Retina (tissue), 1 donor: ENCODE results near the gene VSX2.

Source experiments
- DNase-seq: peaks from one replicate; pipeline ENCODE4 v3.0.0-alpha.2; 2016

VSX2 gene

DNA sequence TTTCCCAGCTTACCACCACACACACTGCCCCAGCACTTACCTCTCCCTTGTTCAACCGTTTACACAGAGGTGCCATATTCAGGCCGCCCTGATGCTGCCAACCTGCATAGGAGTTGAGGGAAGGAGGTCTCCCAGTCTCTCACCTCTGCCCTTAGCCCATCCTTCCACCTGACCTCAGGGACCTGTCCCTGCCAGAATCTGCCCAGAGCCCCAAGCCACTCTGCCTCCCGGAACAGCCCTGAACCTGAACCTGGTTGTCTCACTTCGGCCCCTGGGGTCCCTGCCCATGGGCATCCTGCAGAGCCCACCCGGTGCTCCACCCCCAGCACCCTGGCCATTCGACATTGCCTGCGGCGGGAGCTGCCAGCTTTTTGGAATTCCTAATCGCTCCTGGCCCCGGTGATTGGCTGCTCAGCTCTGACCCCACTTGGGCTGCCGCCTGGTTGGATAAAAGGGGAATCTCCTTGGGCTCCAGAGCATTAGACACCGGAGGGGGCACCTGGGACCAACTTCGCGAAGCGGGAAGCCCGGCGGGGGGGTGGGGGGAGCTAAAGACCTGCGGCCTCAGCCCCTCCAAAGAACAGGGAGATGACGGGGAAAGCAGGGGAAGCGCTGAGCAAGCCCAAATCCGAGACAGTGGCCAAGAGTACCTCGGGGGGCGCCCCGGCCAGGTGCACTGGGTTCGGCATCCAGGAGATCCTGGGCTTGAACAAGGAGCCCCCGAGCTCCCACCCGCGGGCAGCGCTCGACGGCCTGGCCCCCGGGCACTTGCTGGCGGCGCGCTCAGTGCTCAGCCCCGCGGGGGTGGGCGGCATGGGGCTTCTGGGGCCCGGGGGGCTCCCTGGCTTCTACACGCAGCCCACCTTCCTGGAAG, at the start of gene VSX2:
TSS of gene VSX2 (plus strand) at position 476 of the 874 bp plus-strand sequence. CDS start at position 589, 113 bp downstream.
- peak; percentile 69 for DNase-seq

DNA sequence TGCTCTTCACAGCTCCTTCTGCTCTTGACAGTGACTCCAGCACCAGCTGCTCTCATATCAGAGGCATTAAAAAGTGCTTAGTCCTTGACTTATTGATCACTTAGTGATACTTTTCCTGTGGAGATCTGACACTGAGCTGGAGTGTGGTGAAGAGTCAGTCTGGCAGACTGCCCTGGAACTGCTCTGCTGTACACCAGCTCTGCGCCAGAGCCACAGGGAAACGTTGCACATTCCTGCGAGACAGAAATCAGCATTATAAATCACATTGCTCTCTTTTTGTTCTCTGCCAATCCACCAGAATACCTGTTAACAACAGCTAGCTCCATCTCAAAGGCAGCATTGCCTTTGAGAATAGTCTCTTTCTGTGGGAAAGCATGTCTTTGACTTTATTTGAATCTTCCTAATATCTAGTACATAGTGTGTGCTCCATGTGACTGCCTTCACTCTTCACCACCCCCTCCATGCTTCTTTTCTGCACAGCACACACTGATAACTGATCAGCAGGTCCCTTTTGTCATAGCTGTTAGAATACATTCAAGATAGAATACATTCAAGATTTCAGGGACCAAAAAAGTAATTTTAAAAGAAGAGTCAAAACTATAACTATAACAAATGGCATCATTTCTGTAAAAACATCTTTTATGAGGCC, 48.2 kb upstream of the VSX2 start:
- DNase-seq = peak; percentile 31

- no peak for DNase-seq
Observed at GRCh38 chr14:74194506-74195274, 44.6 kb upstream of the VSX2 start.

GRCh38 chr14:74195623-74196022, 43.6 kb upstream of the VSX2 start:
- DNase-seq = no peak

DNA sequence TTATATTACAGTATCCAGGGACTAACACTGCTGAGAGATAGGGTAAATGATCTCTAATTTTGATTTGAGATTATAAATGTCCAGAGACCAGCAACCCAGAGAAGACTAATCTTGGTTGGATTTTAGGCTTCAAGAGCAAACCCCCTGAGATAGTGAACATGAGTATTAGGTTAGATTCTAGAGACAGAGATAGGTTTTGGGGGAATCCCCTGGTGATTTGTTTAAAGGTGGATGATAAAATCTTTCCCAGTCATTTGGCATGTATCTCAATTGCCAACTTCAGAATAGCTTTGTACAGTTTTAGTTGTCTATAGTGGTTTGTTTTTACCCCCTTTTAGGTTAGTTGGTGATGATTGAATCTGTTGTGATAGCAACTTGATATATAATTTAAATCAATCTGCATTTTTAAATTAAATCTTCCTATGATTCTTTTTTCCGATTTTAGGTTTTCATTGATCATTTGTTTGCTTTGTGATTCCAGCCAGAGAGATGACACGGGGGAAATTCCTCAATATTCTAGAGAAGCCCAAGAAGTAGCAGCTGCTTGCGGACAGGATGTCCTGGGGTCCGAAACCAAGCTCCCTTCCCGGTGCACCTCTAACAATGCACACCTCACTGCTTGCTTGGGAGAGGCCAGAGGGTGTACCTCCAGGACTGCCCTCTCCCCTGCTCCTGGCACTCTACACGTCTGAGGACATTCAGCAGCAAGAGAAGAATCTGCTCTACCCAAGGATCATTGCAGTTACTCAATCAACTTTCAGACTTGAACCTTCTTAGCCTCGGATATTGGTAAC, 40.6 kb upstream of the VSX2 start:
- no peak for DNase-seq

GRCh38 chr14:74202113-74202512, 37.1 kb upstream of the VSX2 start:
- no peak for DNase-seq

DNA sequence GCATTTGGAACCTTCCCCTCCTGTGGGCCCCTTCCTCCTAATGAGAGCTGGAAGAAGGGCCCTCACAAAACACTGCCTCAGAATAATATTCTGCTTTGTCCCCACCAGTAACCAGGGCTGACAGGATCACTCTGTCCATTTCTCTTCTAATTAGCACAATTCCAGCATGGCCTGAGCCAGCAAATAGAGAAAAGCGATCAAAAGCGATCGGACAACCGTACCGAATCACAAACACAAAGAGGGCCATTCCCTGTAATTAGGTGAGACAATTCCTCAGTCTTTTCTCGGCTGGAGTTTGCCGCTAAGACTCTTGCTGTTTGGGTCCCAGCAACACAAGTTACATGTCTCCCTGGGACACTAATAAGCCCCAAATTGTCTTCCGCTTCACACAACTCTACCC, 35.6 kb upstream of the VSX2 start:
- peak; percentile 90 for DNase-seq

DNA sequence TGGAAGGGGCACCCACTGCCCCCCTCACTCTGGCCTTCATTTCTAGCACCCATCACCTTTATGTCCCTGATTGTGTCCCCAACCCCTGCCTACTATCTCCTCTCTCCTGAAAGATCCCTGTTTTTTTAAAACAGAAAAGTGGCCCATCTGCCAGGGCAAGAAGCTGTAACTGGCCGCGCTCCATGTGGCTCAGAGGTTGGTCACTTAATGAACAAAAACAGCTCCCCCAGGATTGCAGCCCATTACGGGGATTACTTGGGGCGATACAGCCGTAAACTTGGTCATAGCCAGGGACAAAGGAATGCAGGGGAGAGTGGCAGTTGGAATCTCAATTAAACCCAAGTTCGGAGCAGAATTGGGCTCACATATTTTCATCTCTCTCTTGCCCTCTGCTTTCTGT, 34.8 kb upstream of the VSX2 start:
- peak; percentile 78 for DNase-seq

GRCh38 chr14:74205882-74206281, 33.4 kb upstream of the VSX2 start:
- no peak for DNase-seq

DNA sequence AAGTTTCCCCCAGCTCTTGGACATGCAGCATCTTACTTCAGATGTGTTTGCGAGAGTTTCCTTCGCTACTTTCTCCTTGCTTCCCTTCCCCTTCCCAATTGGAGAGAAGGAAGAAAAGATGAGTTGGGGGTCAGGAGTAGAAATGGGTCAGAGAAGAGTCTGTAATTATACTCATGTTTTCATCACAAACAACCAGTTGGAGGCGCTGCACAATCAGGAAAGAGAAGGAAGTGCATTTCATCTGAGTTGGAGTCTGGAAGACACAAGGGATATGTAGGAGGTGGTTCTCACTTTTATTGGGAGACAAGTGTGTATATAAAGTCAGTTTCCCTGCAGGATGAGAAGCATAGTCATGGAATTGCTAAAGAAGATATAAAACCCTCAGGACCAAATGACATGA, 31.3 kb upstream of the VSX2 start:
- peak; percentile 37 for DNase-seq

DNA sequence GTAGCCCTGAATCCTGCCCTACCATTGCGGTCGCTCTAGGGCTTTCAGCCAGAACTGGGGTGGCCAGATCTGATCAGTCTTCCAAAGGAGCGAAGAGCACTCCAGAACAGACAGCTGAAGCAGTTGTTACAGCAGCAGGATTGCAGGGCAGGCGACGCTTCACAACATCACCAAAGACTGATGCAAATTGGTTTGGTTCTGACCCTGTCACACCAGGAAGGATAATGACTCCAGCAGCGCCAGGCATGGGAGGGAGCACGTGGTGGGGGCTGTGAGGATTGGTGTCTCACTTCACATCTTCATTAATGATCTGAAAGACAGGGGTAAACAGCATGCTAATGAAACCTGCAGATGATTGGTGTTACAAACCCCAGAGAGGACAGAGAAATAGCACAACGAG, 30.6 kb upstream of the VSX2 start:
- DNase-seq = peak; percentile 69

GRCh38 chr14:74211945-74212580, 27.2 kb upstream of the VSX2 start:
- no peak for DNase-seq

GRCh38 chr14:74213907-74214803, 25.1 kb upstream of the VSX2 start:
- peak; percentile 94 for DNase-seq

DNA sequence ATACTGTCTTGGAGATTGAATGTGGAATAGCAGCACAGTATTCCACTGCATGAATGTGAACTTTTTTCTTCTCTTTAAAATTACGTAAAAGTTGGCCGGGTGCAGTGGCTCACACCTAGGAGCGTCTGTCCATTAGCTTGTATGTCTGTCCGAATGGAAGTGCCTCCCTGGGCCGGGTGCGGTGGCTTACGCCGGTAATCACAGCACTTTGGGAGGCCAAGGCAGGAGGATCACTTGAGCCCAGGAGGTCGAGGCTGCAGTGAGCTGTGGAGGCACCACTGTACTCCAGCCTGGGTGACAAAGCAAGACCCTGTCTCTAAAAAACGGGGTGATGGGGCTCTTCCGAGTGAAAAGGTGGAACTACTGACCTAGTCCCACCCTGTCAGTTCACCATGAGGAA, 22.6 kb upstream of the VSX2 start:
- DNase-seq = no peak

DNA sequence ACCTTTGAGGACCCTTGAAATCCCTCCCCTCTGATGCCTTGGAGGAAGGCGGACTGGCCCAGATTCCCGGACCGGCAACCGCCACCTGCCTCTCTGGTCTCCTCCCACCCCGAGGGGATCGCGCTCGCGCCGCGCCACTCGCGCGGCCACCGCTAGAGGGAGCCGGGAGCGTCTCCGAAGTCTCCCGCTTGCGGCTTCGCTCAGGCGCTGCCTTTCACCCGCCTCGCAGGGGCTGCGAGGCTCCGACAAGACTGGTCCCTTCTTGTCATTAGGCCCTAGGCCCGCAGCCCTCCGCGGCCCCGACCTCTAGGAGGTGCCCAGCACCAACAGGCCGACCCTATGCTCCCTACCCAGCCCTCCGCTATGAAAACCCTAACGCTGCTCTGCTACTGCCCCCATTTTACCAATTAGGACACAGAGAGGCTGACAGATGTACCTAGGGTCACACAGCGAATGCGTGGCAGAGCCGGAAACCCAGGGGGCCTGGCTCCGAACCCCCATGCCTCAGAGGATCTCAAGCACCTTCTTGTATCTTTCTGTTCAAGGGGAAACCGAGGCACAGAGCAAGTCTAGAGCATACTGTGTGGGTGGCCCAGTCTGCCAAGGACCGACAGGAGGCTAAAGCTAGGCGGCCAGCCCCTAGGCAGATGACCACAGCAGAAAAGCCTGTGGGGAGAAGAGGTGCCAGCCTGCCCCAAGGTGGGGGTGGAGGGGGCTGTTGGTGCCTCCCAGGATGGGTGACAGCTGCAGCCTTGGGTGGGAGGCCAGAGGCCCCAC, 21.4 kb upstream of the VSX2 start:
- DNase-seq = peak; percentile 92

DNA sequence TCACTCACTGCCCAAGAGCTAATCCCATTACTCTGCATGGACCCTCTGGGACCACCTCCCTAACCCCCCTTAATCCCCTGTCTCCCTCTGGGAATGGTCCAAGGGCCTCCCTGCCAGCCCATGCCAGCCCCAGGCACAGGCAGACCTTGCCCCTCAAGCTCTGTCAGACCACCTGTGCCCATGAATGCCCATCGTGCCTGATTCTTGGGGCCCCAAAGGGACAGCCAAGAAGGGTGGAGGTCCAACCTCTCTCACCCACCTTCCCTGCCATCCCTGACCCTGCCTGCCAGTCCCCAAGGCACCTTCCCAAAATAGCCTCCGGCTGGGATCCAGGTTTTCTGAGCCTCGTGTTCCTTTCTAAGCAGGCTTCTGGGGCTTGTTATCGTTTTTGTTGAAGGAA, 20.8 kb upstream of the VSX2 start:
- no peak for DNase-seq

DNA sequence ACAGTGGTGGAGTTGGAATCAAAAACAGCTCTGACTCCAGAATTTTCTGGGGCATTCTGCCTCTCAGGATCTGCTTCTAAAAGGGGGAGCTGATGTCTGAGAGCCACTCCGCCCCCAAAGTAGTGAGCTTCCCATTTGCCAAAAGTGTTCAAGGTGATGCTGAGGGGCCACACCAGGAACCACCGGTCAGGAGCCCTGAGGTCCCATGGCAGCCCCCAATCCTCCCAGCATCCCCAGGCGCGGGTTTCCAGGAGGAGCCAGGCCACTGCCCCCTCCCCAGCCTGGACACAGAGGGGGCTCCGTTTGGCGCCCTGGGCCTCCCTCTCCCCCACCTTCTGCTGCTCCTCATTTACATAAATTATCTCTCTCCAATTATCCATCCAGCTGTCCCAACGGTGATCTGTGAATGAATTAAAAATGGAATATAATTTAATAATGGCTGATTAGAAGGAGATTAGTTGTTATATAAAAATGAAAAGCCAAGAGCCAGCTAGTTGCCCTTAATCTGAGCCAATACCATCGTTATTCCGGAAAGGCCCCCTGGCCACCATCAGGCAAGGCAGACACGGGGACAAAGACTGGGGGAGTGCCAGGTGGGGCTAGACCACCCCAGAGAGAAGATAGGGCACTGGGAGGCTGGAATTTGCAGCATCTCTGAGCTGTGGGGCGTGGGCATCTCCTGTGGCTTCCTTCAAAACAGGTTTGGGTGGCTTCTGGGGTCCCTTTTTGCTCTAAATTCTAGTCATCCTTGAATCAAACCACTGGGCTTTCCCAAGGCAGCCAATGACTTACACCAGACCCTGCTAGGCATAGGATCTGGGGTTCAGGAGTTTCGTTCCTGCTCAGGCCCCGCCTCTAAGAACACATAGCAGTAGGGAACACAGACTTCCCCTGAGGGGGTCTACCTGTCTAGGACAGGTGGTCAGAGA, 19.7 kb upstream of the VSX2 start:
- DNase-seq = peak; percentile 36

DNA sequence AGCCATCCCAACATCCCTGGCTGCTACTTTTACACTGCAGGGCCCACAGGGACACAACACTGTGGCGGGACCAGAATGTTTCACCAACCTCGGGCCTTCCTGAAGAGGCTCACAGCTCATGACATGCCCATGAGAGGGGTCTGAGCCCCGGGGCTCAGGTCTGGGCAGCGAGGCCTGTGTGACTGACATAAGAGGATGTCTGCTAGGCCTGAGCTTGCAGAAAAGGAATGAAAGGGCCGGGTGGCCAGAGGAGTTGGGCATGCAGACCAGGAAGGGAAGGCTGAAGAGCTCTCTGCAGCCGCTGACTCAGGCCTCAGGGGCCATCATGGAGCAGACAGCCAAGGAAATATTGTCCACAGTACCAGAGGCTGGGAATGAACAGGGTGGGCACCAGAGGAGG, 18.3 kb upstream of the VSX2 start:
- no peak for DNase-seq

GRCh38 chr14:74221741-74222140, 17.5 kb upstream of the VSX2 start:
- DNase-seq = peak; percentile 57
